Measurements from ENCODE around the gene FARP2. TPM values are rescaled to one million over a fixed set of nuclear protein-coding genes. Genes with fewer than 3 reads are reported as not detected.

FARP2 gene
- total RNA-seq, 4 donors from 2014 or later, result 42.7 to 229 (median 93.2) TPM

DNA sequence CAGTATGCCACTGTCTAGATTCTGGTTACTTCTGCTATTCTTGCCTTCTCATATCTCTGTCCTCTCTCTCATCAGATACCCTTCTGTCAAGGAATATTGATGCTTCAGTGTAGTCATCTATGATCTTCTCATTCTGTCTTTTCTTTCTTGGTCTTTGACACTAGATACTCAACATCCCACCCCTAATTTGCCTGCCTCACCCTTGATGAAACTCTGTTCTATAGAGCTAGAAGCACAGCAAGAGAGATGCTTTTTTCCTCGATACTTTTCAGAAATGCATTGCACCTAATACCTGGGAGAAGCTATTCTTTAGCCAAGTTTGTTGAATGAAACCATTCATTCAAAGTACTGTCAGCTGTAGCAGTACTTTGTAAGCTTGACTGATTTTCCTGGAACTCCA lies 30.8 kb upstream of the FARP2 start:
- no peaks in the 10 kb centered on the region for H3K27me3 ChIP-seq
- TF ChIP-seq POLR2A (IDR thresholded peaks at IDR 0.05), result no peak
- TF ChIP-seq, protein P1, sequence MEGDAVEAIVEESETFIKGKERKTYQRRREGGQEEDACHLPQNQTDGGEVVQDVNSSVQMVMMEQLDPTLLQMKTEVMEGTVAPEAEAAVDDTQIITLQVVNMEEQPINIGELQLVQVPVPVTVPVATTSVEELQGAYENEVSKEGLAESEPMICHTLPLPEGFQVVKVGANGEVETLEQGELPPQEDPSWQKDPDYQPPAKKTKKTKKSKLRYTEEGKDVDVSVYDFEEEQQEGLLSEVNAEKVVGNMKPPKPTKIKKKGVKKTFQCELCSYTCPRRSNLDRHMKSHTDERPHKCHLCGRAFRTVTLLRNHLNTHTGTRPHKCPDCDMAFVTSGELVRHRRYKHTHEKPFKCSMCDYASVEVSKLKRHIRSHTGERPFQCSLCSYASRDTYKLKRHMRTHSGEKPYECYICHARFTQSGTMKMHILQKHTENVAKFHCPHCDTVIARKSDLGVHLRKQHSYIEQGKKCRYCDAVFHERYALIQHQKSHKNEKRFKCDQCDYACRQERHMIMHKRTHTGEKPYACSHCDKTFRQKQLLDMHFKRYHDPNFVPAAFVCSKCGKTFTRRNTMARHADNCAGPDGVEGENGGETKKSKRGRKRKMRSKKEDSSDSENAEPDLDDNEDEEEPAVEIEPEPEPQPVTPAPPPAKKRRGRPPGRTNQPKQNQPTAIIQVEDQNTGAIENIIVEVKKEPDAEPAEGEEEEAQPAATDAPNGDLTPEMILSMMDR (IDR thresholded peaks at IDR 0.05), result no peak
- no peak for TF ChIP-seq EP300 (IDR thresholded peaks at IDR 0.05)
- DNase-seq (ENCODE audit: low spot score in 2 of 2), result no peak
- WGBS, 2 donors, result 94 to 100% methylated on average over 1 of the region's 1 CpG
- no peaks in the 10 kb centered on the region for H3K9me3 ChIP-seq
- H3K4me3 ChIP-seq, result no peak overlapping the region
- H3K27ac ChIP-seq, result no peak overlapping the region
- peaks cover 0 to 49% (median 21%) of the 10 kb centered on the region in 4 donors for H3K4me1 ChIP-seq
- H3K36me3 ChIP-seq, result peaks cover 0 to 40% (median 4%) of the 10 kb centered on the region in 3 donors

DNA sequence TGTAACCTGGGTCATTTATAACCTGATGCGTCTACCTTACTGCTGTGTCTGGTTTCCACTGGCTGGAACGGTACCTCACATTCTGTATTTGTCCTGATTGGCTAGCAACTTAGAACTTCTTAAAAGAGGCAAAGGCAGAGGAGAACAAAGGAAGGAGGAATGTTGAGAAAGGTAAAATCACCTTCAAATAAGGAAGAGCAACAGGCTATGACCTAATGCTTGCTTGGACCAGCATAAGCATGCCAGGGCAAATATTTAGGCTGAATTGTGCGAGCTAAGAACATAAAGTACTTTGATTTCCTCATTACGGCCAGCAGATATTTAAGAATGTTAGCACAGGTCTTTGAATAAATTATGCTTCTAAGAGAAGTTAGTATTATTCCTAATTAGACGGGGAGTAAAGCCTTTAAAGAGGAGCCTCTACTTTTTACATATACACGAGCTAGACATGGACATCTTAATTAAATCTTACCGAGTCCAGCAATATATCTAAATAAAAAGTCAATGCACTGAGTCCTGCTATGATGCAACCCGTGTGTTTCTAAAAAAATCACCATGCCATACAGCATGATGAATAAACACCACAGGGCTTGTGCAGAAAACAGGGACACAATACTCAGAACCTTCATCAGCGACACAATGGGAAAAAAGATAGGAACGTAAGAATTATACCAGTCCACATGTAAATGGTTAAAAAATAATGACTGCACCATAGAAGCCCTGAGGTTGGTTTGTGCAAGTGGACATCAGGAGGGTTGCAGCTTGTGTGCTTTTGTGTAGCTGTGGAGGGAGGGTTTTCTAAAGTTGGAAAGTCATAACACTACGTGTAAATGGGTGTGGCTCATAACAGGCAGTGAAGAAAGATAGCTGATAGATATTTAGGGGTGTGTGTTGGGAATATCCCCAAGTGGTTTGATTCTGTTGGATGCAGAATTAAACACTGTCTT lies 26.1 kb upstream of the FARP2 start:
- TF ChIP-seq POLR2A (IDR thresholded peaks at IDR 0.05) (no peak), EP300 (IDR thresholded peaks at IDR 0.05) (no peak)
- TF ChIP-seq, protein P1 (IDR thresholded peaks at IDR 0.05), result no peak
- no peaks in the 10 kb centered on the region for H3K27me3 ChIP-seq
- no peak overlapping the region for H3K4me3 ChIP-seq
- H3K27ac ChIP-seq, result no peak overlapping the region
- H3K4me1 ChIP-seq, result peaks cover 0 to 7% (median 4%) of the 10 kb centered on the region in 4 donors
- H3K9me3 ChIP-seq, result no peaks in the 10 kb centered on the region
- peaks cover 0 to 67% (median 4%) of the 10 kb centered on the region in 3 donors for H3K36me3 ChIP-seq
- no peak for DNase-seq (ENCODE audit: low spot score in 2 of 2)
- WGBS, 2 donors, result 89 to 94% methylated on average over 11 of the region's 11 CpGs

DNA sequence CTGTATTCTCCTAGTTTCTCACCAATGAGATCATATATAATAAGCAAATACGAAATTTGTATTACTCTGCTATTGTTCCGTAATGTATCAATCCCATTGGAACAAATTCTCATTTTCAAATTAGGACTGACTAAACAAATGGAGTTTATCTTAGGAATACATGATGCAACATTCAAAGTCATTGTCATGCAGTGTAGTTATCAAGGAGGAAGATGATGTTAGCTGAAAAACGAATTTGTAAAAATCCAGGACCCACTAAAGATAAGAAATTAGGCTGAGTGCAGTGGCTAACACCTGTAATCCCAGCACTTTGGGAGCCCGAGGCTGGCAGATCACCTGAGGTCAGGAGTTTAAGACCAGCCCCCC lies 25.5 kb upstream of the FARP2 start:
- Histone ChIP-seq H3K4me1 (peaks cover 0 to under 1% (median 0%) of the 10 kb centered on the region in 4 donors), H3K4me3 (no peak overlapping the region), H3K27me3 (no peaks in the 10 kb centered on the region), H3K27ac (no peak overlapping the region), H3K9me3 (no peaks in the 10 kb centered on the region), H3K36me3 (peaks cover 0 to 68% (median 4%) of the 10 kb centered on the region in 3 donors)
- DNase-seq (ENCODE audit: low spot score in 2 of 2), result no peak
- WGBS, 2 donors, result 87 to 90% methylated on average over 4 of the region's 4 CpGs
- TF ChIP-seq POLR2A (IDR thresholded peaks at IDR 0.05) (no peak), EP300 (IDR thresholded peaks at IDR 0.05) (no peak)
- TF ChIP-seq, protein P1 (IDR thresholded peaks at IDR 0.05), result no peak

DNA sequence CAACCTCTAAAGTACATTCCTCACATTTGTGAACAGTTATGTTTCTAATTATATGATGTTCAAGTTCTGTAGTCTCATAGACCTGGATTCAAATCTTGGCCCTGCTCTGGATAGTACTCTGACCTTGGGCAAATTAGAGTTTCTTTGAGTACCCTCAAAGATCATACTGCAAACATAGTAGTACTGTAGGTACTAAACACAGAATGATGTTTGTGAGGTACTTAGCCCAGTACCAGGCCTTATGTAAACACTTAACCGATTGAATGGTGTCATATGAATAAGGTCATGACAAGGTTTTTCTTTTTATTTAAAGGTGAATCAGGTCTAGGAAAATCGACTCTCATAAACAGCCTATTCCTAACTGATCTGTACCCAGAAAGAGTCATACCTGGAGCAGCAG lies 21.3 kb upstream of the FARP2 start:
- no peak for TF ChIP-seq POLR2A (IDR thresholded peaks at IDR 0.05)
- no peak for TF ChIP-seq EP300 (IDR thresholded peaks at IDR 0.05)
- TF ChIP-seq, protein P1 (IDR thresholded peaks at IDR 0.05), result no peak
- H3K36me3 ChIP-seq, result peaks cover 0 to 63% (median under 1%) of the 10 kb centered on the region in 3 donors
- no peak overlapping the region for H3K27ac ChIP-seq
- DNase-seq (ENCODE audit: low spot score in 2 of 2), result no peak
- no peak overlapping the region for H3K4me3 ChIP-seq
- H3K4me1 ChIP-seq, result peaks cover 0 to 7% (median 0%) of the 10 kb centered on the region in 4 donors
- WGBS, 2 donors, result 88 to 89% methylated on average over 2 of the region's 2 CpGs
- no peaks in the 10 kb centered on the region for H3K9me3 ChIP-seq
- H3K27me3 ChIP-seq, result no peaks in the 10 kb centered on the region
